ENCODE measurements around the gene SORBS2. TPM values are rescaled to one million over a fixed set of nuclear protein-coding genes. Genes with fewer than 3 reads are reported as not detected.

The SORBS2 gene
- polyA plus RNA-seq, 1 donor from 2014 or later, result 46.0 TPM

GRCh38 chr4:185580699-185581098, 231.3 kb downstream of the SORBS2 start:
- no peak overlapping the region for H2AFZ ChIP-seq (ENCODE audit: low read depth, low read length)
- TF ChIP-seq, protein P1, sequence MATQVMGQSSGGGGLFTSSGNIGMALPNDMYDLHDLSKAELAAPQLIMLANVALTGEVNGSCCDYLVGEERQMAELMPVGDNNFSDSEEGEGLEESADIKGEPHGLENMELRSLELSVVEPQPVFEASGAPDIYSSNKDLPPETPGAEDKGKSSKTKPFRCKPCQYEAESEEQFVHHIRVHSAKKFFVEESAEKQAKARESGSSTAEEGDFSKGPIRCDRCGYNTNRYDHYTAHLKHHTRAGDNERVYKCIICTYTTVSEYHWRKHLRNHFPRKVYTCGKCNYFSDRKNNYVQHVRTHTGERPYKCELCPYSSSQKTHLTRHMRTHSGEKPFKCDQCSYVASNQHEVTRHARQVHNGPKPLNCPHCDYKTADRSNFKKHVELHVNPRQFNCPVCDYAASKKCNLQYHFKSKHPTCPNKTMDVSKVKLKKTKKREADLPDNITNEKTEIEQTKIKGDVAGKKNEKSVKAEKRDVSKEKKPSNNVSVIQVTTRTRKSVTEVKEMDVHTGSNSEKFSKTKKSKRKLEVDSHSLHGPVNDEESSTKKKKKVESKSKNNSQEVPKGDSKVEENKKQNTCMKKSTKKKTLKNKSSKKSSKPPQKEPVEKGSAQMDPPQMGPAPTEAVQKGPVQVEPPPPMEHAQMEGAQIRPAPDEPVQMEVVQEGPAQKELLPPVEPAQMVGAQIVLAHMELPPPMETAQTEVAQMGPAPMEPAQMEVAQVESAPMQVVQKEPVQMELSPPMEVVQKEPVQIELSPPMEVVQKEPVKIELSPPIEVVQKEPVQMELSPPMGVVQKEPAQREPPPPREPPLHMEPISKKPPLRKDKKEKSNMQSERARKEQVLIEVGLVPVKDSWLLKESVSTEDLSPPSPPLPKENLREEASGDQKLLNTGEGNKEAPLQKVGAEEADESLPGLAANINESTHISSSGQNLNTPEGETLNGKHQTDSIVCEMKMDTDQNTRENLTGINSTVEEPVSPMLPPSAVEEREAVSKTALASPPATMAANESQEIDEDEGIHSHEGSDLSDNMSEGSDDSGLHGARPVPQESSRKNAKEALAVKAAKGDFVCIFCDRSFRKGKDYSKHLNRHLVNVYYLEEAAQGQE (IDR thresholded peaks at IDR 0.05; ENCODE audit: borderline replicate concordance), result no peak
- TF ChIP-seq SMC3 (conservative IDR thresholded peaks at IDR 0.05; ENCODE audit: poor library complexity), result no peak
- no peak for TF ChIP-seq EP300 (conservative IDR thresholded peaks at IDR 0.05; ENCODE audit: poor library complexity, severe bottlenecking)
- TF ChIP-seq, protein P2, sequence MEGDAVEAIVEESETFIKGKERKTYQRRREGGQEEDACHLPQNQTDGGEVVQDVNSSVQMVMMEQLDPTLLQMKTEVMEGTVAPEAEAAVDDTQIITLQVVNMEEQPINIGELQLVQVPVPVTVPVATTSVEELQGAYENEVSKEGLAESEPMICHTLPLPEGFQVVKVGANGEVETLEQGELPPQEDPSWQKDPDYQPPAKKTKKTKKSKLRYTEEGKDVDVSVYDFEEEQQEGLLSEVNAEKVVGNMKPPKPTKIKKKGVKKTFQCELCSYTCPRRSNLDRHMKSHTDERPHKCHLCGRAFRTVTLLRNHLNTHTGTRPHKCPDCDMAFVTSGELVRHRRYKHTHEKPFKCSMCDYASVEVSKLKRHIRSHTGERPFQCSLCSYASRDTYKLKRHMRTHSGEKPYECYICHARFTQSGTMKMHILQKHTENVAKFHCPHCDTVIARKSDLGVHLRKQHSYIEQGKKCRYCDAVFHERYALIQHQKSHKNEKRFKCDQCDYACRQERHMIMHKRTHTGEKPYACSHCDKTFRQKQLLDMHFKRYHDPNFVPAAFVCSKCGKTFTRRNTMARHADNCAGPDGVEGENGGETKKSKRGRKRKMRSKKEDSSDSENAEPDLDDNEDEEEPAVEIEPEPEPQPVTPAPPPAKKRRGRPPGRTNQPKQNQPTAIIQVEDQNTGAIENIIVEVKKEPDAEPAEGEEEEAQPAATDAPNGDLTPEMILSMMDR (IDR thresholded peaks at IDR 0.05; ENCODE audit: poor library complexity, severe bottlenecking), result no peak
- no peak for TF ChIP-seq EZH2 (IDR thresholded peaks at IDR 0.05; ENCODE audit: borderline replicate concordance, insufficient read depth, low read length, poor library complexity, severe bottlenecking)
- no peak overlapping the region for H3K9ac ChIP-seq (ENCODE audit: low read length)
- H3K4me3 ChIP-seq (ENCODE audit: low read length), result no peak overlapping the region
- no peaks in the 10 kb centered on the region for H3K36me3 ChIP-seq (ENCODE audit: insufficient read depth, low read length)
- no peaks in the 10 kb centered on the region for H3K27me3 ChIP-seq (ENCODE audit: insufficient read depth, low read depth, low read length)
- no peaks in the 10 kb centered on the region for H3F3A ChIP-seq (ENCODE audit: insufficient read depth, low read length, poor library complexity, severe bottlenecking)
- H3K4me2 ChIP-seq (ENCODE audit: low read length), result no peak overlapping the region
- H4K20me1 ChIP-seq (ENCODE audit: insufficient read depth), result no peaks in the 10 kb centered on the region
- no peaks in the 10 kb centered on the region for H3K9me3 ChIP-seq (ENCODE audit: low read length)
- no peaks in the 10 kb centered on the region for H3K79me2 ChIP-seq (replicated peaks; ENCODE audit: insufficient read depth, low read length)
- no peaks in the 10 kb centered on the region for H3K9me2 ChIP-seq (ENCODE audit: insufficient read depth, low read length)
- H3K27ac ChIP-seq (ENCODE audit: low read length), result no peak overlapping the region

- Histone ChIP-seq H4K20me1 (ENCODE audit: insufficient read depth) (no peaks in the 10 kb centered on the region), H3K4me2 (ENCODE audit: low read length) (no peak overlapping the region)
Measured at GRCh38 chr4:185578284-185578683, 233.7 kb downstream of the SORBS2 start.

More at GRCh38 chr4:185578284-185578683, 233.7 kb downstream of the SORBS2 start:
- no peaks in the 10 kb centered on the region for H3K9me3 ChIP-seq (ENCODE audit: low read length)
- H3K4me3 ChIP-seq (ENCODE audit: low read length), result no peak overlapping the region
- no peaks in the 10 kb centered on the region for H3F3A ChIP-seq (ENCODE audit: insufficient read depth, low read length, poor library complexity, severe bottlenecking)
- H3K27me3 ChIP-seq (ENCODE audit: insufficient read depth, low read depth, low read length), result no peaks in the 10 kb centered on the region
- H3K27ac ChIP-seq (ENCODE audit: low read length), result no peak overlapping the region
- H3K79me2 ChIP-seq (replicated peaks; ENCODE audit: insufficient read depth, low read length), result no peaks in the 10 kb centered on the region
- TF ChIP-seq, protein P1 (IDR thresholded peaks at IDR 0.05; ENCODE audit: borderline replicate concordance), result no peak
- TF ChIP-seq MXI1 (conservative IDR thresholded peaks at IDR 0.05; ENCODE audit: poor library complexity, severe bottlenecking), result no peak
- TF ChIP-seq, protein P2 (IDR thresholded peaks at IDR 0.05; ENCODE audit: poor library complexity, severe bottlenecking), result no peak
- TF ChIP-seq POLR2AphosphoS5 (IDR thresholded peaks at IDR 0.05), result no peak
- no peak for TF ChIP-seq SMC3 (conservative IDR thresholded peaks at IDR 0.05; ENCODE audit: poor library complexity)
- TF ChIP-seq EZH2 (IDR thresholded peaks at IDR 0.05; ENCODE audit: borderline replicate concordance, insufficient read depth, low read length, poor library complexity, severe bottlenecking), result no peak
- no peak overlapping the region for H2AFZ ChIP-seq (ENCODE audit: low read depth, low read length)
- H3K9ac ChIP-seq (ENCODE audit: low read length), result no peak overlapping the region
- no peaks in the 10 kb centered on the region for H3K9me2 ChIP-seq (ENCODE audit: insufficient read depth, low read length)
- no peaks in the 10 kb centered on the region for H3K36me3 ChIP-seq (ENCODE audit: insufficient read depth, low read length)
